Right hindlimb (tissue), 1 donor: ENCODE results near the gene SH3PXD2A.

Source experiments
- DNase-seq: peaks from one replicate; pipeline ENCODE4 v3.0.0-alpha.2; 2018

Gene SH3PXD2A

GRCh38 chr10:103571656-103571975, 283.8 kb downstream of the SH3PXD2A start:
- DNase-seq: no peak

DNA sequence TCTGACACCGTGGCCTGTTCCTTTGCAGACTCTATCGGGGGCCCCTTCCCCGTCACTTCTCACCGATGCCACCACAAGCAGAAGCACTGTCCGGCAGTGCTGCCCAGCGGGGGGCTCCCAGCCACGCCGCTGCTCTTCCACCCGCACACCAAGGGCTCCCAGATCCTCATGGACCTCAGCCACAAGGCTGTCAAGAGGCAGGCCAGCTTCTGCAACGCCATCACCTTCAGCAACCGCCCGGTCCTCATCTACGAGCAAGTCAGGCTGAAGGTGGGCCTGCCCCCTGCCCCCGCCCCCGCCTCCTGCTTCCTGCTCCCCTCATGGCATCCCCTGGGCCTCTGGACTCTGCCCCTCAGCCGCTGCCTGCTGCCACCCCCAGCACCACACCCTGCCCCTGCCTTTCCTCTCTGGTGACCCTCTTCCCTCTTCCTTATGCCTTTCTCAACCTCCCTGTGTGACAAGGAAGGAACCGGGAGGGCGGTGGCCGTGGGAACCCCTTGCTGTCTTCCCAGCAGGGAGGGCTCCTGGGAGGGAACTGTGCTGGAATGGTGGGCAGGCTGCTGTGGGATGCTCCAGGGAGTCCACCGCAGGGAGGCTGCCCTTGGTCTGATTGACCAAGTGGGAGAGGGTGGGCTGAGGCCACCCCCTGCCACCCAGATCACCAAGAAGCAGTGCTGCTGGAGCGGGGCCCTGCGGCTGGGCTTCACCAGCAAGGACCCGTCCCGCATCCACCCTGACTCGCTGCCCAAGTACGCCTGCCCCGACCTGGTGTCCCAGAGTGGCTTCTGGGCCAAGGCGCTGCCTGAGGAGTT, 284.3 kb downstream of the SH3PXD2A start:
- no peak for DNase-seq

GRCh38 chr10:103569896-103570295, 285.5 kb downstream of the SH3PXD2A start:
- DNase-seq: no peak

DNA sequence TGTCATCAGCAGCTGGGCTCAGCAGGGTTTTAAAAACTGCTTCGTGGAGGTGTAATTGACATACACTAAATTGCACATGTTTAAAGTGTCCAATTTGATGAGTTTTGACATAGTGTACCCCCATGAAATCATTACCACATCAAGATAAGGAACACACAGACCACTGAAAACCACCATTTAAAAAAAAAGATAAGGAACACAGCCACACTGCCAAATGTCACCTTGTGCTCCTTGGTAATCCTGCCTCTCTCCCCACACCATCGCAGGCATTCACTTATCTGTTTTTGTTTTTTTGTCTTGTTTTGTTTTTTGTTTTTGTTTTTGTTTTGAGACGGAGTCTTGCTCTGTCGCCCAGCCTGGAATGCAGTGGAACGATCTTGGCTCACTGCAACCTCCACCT, 286.9 kb downstream of the SH3PXD2A start:
- DNase-seq: no peak

GRCh38 chr10:103566536-103566935, 288.8 kb downstream of the SH3PXD2A start:
- no peak for DNase-seq

GRCh38 chr10:103564776-103565520, 290.4 kb downstream of the SH3PXD2A start:
- DNase-seq: no peak

DNA sequence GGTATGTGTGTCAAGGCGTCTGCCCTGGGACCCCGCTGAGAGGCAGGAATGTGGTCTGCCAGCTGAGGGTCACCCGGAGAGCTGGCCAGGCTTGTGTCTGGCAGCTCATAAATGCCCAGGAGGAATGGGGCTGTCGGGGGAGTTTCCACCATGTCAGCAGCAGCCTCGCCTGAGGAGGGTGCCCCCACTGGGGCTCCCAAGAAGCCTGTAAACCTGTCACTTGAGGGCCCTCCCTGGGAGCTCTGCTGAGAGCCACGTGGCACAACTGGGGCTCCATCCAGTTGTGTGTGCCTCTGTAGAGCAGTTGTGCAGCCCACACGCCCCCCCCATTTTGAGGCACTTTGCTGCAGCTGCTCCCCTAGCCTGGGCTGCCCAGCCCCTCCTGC, 291.3 kb downstream of the SH3PXD2A start:
- peak; percentile 50 for DNase-seq

GRCh38 chr10:103563231-103564115, 291.9 kb downstream of the SH3PXD2A start:
- no peak for DNase-seq

DNA sequence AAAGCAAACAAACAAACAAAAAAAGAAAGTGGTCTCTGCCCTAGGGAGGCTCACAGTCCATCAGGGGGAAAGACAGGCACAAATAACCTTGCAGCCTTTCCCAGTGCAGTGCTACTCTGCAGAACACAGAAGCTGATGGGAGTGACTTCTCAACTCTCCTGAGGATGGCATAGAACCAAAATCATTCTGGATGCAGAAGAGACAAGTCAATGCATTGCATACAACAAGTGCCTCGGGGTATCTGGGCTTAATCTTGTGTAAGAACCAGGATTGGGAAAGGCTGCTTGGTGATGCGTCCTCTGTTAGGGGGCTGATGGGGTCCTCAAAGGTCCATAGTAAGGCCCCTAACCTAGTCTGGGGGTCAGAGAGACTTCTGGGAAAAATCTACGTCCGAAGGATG, 293.0 kb downstream of the SH3PXD2A start:
- DNase-seq: no peak

DNA sequence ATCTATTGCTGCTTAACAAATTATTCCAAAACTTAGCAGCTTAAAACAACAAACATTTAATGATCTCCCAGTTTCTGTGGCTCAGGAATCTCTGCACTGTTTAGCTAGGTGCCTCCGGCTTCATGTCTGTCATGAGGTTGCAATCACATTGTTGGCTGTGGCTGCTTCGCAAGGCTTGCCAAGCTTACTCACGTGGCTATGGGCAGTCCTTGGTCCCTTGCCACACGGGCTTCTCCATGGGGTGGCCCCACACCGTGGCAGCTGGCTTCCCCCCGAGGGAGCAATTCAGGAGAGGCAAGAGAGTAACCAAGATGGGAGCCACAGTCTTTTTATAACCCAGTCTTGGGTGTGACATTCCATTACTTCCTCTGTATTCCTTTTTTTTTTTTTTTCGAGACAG, 294.5 kb downstream of the SH3PXD2A start:
- DNase-seq: no peak

DNA sequence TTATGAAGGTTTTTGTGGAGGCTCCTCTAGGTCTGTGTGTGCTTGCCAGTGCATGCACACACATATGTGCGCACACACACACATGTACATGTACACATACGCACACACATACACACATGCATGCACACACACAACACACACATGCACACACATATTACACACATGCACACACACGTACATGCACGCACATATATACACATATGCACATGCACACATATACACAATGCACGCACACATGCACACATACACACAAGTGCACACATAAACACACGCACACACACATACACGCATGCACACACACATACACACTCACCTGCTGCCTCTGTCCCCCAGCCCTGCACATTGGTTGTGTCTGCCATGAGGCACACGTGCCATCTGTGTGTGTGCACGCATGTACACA, 295.6 kb downstream of the SH3PXD2A start:
- no peak for DNase-seq

- DNase-seq: no peak
Observed at GRCh38 chr10:103558911-103559310, 296.5 kb downstream of the SH3PXD2A start.

DNA sequence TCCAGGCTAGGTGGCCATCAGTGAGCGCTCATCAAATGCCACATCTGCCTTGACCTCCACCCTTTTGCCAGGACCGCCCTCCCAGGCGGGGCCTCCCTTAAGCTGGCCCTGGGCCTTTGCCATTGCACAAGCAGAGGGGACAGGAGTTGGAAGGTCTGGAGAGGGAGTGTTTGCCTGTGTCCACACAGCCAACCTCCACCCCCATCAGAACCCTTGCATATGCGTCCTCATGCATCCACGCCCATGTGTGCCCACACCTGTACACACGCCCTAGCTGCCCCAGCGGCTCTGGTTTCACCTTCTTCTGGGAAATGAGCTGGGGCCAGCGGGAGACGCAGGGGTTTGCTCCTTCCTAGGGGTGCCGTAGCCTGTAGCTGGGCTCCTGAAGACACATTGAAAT, 297.9 kb downstream of the SH3PXD2A start:
- DNase-seq: no peak

- DNase-seq: no peak
Observed at GRCh38 chr10:103556383-103557007, 298.9 kb downstream of the SH3PXD2A start.

DNA sequence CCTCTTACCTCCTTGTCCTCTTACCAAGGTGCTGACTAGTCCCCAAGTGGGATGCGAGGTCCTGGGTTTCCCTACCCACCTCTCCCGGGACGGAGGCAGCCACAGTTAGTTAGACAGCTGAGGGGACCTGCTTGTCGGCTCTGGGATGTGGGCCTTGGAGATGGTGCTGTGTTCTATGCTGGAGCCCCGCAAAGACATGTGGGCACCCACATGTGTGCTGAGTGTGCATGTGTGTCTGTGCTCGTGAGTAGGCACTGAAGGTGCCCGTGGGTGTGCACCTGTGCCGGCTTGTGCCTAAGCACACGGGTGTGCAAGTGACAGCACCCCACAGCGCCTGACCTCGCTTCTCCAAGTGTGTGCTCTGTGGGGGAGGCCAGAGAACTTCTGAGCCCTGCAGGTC, 299.7 kb downstream of the SH3PXD2A start:
- no peak for DNase-seq

DNA sequence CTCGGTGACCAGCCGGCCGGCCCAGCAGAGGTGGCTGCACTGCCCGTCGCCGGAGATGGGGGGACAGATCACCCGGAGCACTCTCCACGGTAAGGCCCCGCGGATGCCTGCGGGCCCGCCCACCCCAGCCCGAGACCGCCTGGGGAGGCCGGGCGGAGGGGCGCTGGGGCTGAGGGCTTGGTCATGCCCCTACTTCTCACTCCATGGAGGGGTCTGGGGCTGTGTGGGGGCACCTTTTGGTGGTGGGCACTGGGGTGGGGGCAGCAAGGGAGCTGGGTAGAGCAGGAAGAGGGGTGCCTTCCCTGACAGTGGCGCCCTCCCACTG, 300.1 kb downstream of the SH3PXD2A start:
- no peak for DNase-seq

- DNase-seq: peak; percentile 80
Observed at GRCh38 chr10:103554488-103555324, 300.7 kb downstream of the SH3PXD2A start.

GRCh38 chr10:103553743-103554487, 301.5 kb downstream of the SH3PXD2A start:
- peak; percentile 12 for DNase-seq

GRCh38 chr10:103552856-103553742, 302.3 kb downstream of the SH3PXD2A start:
- DNase-seq: peak; percentile 15
